Limb (tissue), 2 donors: ENCODE measurements around the gene TEKT2.

Experiments used
- DNase-seq, 2 donors: peaks; one replicate each; pipeline ENCODE4 v3.0.0-alpha.2; 2016; ENCODE audit errors: extremely low spot score in 2 of 2

TEKT2 gene

GRCh38 chr1:36083635-36084496 is at the start of gene TEKT2:
TEKT2 (plus strand) TSS chr1:36084094; CDS start chr1:36084922, 828 bp downstream.
- peak; percentile 59 to 92 for DNase-seq

DNA sequence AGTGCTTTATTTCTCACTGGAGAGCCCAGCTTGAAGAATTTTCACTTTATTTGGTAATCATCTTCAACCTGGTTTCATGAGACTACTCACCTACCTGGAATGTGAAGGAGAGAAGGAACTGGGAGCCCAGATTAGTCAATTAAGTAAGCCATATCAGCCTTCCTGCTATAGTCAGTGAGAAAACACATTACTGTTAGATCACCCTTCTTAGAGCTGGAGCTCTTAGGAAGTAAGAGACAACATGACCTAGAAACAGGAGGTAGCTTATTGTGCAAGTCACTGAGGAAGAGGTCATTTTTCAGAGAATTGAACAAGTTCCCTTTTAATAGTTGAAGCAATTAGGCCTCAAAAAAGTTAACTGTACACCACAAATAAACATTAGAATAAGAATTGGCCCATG is 49.2 kb upstream of the TEKT2 start:
- DNase-seq: no peak

GRCh38 chr1:36035154-36035553 is 48.7 kb upstream of the TEKT2 start:
- DNase-seq: no peak

DNA sequence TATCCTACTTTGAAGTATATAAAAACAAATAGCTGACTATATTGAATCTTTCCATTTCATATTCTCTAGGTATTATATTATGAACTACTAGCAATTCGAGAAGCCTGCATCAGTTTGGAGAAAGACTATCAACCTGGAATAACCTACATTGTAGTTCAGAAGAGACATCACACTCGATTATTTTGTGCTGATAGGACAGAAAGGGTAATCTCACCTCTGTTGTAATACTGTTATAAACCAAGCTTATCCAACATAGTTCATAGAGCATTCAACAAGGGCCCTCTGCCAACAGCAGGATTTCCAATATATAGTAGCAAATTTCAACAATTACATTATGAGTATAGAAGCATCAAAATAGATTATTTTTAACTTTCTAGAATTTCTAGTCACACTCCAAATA is 43.7 kb upstream of the TEKT2 start:
- DNase-seq: no peak

DNA sequence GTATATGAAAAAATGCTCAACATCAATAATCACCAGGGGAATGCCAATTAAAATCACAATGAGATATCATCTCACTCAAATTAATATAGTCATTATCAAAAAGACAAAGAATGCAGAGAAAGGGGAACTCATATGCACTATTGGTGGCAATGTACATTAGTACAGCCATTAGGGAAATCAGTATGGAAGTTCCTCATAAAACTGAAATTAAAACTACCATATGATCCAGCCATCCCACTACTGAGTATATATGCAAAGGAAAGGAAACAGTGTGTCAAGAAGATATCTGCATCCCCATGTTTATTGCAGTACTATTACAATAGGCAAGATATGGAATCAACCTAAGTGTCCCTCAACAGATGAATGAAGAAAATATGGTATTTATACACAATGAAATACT is 32.1 kb upstream of the TEKT2 start:
- no peak for DNase-seq

GRCh38 chr1:36053978-36054377 is 29.9 kb upstream of the TEKT2 start:
- no peak for DNase-seq

DNA sequence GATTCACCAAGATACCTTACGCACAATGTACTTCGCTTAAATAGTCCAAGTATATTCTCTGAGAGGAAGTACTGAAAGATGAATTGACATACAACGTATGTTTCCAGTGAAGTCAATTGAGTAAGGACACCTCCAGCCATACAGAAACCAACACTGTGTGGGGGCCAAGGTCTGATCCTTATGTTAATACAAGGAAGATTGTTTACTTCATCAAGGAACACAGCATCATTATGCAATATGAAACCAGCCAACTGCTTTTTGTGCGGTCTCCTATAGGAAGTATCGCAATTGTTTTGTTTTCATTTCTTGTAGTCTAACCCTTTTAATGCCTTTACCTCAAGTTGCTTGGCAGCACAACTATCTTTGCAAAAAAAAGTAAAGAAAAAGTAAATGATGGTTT is 28.2 kb upstream of the TEKT2 start:
- DNase-seq: no peak

DNA sequence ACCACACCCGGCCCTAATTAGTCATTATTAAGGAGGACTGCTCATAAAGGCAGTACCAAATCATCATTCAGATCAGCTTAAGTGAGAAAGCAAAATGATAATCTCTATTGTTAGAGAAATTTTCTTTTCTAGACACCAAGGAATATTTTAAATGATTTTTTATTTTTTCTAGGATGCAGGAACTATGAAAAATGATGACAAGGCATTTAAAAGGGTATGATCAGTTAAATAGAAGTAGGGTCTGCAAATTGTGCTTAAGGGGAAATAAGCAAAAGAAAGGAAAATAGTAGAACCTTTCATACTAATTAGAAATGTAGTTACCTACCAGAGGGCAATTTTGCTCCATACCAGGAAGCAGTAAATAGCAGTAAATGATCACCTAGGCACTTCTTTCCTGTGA is 21.6 kb upstream of the TEKT2 start:
- DNase-seq: no peak

DNA sequence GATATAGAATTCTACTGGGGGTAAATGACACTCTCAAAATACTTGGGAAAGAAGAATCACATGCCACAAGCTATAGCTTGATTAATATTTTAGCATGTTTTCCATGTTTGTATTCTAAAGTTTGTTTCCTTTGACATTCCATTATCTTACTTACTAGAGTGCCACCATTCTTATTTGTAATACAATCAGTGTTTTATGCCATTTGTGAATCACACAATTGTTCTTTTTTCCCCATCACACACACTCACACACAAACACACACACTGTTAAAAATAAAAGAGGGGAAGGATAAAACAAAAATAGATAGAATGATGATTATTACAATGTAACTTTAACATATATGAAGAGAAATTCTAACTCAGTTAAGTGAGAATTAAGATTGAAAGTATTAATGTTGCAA is 16.0 kb upstream of the TEKT2 start:
- no peak for DNase-seq

GRCh38 chr1:36068866-36069265 is 15.0 kb upstream of the TEKT2 start:
- no peak for DNase-seq

DNA sequence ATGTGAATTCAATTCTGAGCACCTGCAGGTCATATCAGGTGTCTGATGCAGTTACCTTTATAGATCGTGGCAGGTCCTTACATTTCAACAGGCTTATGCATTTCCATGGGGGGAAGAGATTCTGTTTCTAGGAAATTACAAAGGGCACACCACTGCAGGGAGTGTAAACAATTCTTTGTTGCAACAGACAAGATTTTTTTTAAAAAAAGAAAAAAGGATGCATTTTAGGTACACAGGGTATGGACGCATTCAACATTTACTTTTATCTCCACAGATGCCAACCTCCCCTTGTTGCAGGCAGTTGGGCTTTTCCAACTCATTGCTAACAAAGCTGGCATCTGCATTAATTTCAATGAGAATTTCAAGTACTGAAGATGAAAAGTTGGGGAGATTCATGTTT is 13.5 kb upstream of the TEKT2 start:
- no peak for DNase-seq

- no peak for DNase-seq
Measured at GRCh38 chr1:36076979-36077573, 6.8 kb upstream of the TEKT2 start.

DNA sequence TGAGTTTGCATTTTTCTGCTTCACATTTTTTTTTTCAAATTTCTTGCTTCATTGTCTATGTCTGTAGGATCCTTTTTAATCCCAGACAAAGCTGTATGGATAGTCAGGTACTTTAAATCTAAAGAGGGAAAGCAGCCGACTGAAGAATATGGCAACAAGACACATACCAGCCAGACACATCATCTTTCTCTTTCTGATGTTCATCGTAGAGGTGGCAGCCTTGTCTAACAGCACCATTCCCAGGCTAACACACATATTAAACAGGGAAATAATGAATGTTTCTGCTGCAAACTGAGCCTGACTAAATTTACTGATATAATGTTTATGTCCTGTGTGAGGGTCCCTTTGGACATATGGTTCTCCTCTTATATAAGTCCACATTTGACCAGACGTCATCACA is 3.7 kb upstream of the TEKT2 start:
- DNase-seq: no peak

- DNase-seq: no peak
Measured at GRCh38 chr1:36080801-36081200, 3.1 kb upstream of the TEKT2 start.

- DNase-seq: no peak
Measured at GRCh38 chr1:36081926-36082485, 1.9 kb upstream of the TEKT2 start.

DNA sequence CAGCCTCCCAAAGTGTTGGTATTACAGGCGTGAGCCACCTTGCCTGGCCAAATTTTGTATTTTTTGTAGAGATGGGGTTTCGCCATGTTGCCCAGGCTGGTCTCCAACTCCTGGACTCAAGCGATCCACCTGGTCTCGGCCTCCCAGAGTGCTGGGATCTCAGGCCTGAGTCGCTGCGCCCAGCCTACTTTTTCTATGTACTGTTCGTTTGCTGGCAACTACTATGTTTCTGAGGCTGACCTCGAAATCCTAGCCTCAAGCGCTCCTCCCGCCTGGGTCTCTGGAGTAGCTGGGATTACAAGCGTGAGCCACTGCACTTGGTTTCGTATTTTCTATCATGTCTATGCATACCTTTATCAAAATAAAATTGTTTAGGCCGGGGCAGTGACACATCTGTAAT is 675 bp upstream of the TEKT2 start:
- no peak for DNase-seq

GRCh38 chr1:36084497-36085115 is 712 bp downstream of the TEKT2 start:
- DNase-seq: no peak

DNA sequence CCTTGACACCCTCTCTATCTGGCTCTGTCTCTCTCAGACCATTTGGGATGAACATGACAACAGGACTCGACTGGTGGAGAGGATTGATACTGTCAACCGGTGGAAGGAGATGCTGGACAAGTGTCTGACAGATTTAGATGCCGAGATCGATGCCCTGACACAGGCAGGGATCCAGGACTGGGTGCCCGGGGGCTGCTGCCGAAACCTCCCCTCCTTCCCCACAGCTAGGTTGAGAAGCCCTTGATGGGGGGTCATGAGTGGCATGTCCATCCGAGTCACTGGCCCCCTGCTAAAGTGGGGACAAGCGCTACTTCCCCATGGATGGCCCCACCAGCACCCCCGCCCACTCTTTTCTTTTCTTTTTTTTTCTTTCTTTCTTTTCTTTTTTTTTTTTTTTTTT is 1.2 kb downstream of the TEKT2 start:
- DNase-seq: no peak

DNA sequence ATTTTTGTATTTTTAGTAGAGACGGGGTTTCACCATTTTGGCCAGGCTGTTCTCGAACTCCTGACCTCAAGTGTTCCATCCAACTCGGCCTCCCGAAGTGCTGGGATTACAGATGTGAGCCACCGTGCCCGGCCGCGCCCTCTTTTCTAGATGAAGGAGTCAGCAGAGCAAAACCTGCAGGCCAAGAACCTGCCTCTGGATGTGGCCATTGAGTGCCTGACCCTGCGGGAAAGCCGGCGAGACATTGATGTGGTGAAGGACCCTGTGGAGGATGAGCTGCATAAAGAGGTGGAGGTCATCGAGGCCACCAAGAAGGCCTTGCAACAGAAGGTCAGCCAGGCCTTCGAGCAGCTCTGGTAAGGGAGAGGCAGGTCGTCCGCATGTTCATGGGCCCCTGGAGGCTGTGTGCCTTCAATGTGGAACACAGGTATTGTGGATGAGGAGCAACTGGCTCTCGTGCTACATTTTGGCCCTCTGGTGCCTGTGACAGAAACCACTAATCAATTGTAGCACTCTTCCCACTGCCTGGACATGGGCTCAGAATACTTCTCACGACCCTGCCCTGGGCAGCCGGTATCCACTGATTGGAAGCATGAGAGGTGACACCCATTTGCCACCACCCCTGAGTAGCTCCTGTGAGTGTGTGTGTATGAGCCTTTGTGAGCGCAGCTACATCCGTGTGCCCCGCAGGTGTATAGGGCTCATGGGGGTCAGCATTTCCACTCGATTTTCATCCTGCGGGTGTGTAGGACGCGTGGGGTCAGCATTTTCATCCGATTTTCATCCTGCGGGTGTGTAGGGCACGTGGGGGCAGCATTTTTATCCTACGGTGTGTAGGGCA is 2.0 kb downstream of the TEKT2 start:
- DNase-seq: no peak

DNA sequence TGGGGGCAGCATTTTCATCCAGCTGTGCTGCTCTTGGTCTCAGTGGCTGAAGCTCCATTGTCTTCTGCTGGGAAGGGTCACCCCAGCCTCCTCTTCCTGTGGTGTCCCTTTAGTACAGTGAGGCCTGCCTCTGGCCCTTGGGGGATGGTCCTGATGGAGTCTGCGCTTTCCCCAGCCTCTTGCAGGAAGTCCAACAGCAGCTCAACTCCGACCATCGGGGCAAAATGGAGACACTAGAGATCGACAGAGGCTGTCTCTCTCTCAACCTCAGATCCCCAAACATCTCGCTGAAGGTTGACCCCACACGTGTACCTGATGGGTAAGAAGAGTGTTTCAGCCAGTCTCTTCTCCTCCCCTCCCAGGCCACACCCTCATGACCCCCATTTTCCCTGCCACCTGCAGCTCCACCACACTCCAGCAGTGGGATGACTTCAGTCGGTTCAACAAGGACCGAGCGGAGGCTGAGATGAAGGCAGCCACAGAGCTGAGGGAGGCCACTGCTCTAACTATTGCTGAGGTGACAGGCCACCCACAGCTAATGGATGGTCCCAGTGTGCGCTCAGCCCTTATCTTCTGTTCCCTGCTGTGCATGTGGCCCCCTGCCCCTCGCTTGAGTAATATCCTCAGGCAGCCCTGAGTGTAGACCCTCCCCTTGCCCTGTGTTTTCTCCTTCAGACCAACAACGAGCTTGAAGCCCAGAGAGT is 2.8 kb downstream of the TEKT2 start:
- DNase-seq: no peak
